ENCODE measurements around the gene SGO2.
A peak's percentile ranks its signal among the peaks of the same experiment; 100 is the strongest.
"Not testable (repeated sequence)": the region's sequence is repeated elsewhere in the genome, so short reads cannot be mapped to it uniquely, and the experiment has no call there.

The SGO2 gene

GRCh38 chr2:200523158-200523557 is 2.8 kb upstream of the SGO2 start:
- DNase-seq: no peak

- DNase-seq: no peak
Measured at GRCh38 chr2:200523604-200524003, 2.4 kb upstream of the SGO2 start.

- DNase-seq: no peak
Measured at GRCh38 chr2:200525066-200525465, 941 bp upstream of the SGO2 start.

GRCh38 chr2:200525551-200525881 is 491 bp upstream of the SGO2 start:
- DNase-seq: no peak

GRCh38 chr2:200528228-200528627 is 2.2 kb downstream of the SGO2 start:
- no peak for DNase-seq

- no peak for DNase-seq
Measured at GRCh38 chr2:200533754-200534153, 7.7 kb downstream of the SGO2 start.

GRCh38 chr2:200534572-200534971 is 8.6 kb downstream of the SGO2 start:
- no peak for DNase-seq

- no peak for DNase-seq
Measured at GRCh38 chr2:200538139-200538538, 12.1 kb downstream of the SGO2 start.

- no peak for DNase-seq
Measured at GRCh38 chr2:200540793-200541192, 14.8 kb downstream of the SGO2 start.

GRCh38 chr2:200566596-200566995 is 40.6 kb downstream of the SGO2 start:
- not testable (repeated sequence) for DNase-seq

GRCh38 chr2:200567932-200568331 is 41.9 kb downstream of the SGO2 start:
- no peak for DNase-seq

- DNase-seq: peak in 1 of 2 donors; percentile 19
Measured at GRCh38 chr2:200575957-200576356, 50.0 kb downstream of the SGO2 start.

- DNase-seq: no peak
Measured at GRCh38 chr2:200577027-200577426, 51.0 kb downstream of the SGO2 start.

GRCh38 chr2:200578778-200579177 is 52.8 kb downstream of the SGO2 start:
- DNase-seq: peak in 1 of 2 donors; percentile 33

GRCh38 chr2:200584639-200585038 is 58.6 kb downstream of the SGO2 start:
- DNase-seq: no peak

GRCh38 chr2:200585340-200585729 is 59.3 kb downstream of the SGO2 start:
- no peak for DNase-seq

- peak; percentile 5 to 6 for DNase-seq
Measured at GRCh38 chr2:200585730-200586643, 60.0 kb downstream of the SGO2 start, which contains the start of gene AOX1. TSS of gene AOX1 (plus strand) at chr2:200586014. CDS start at chr2:200586109, 95 bp downstream.

- no peak for DNase-seq
Measured at GRCh38 chr2:200586644-200586975, 60.6 kb downstream of the SGO2 start.

GRCh38 chr2:200587007-200587616 is 61.1 kb downstream of the SGO2 start:
- no peak for DNase-seq

GRCh38 chr2:200588076-200588678 is 62.2 kb downstream of the SGO2 start:
- no peak for DNase-seq

- no peak for DNase-seq
Measured at GRCh38 chr2:200590090-200590489, 64.1 kb downstream of the SGO2 start.

- no peak for DNase-seq
Measured at GRCh38 chr2:200591308-200591707, 65.3 kb downstream of the SGO2 start.

- DNase-seq: no peak
Measured at GRCh38 chr2:200592406-200593075, 66.5 kb downstream of the SGO2 start.

All from CD4-positive, alpha-beta T cell treated with Interleukin-1 beta for 1 hour (primary cell).